Neural progenitor cell (in vitro differentiated cells): ENCODE measurements around the gene FBXL15.

Source experiments
- CTCF ChIP-seq: fragments of 200-600 bp; sonication (generic); IDR thresholded peaks from 2 replicates; pipeline ENCODE4 v1.5.1; 2017; ENCODE audit warnings: antibody characterized with exemption, mild to moderate bottlenecking
- EZH2 ChIP-seq: fragments of 200-600 bp; sonication (generic); IDR thresholded peaks from 2 replicates; pipeline ENCODE4 v1.6.1; 2017; ENCODE audit warnings: antibody characterized with exemption, mild to moderate bottlenecking, moderate library complexity
- EZH2phosphoT487 ChIP-seq: fragments of 200-600 bp; sonication (generic); IDR thresholded peaks from 2 replicates; pipeline ENCODE4 v1.6.1; 2017; ENCODE audit warnings: antibody characterized with exemption

GRCh38 chr10:102450374-102451104, 29.9 kb downstream of the FBXL15 start:
- TF ChIP-seq CTCF (no peak), EZH2 (no peak), EZH2phosphoT487 (no peak)
